ENCODE data around the gene SPAG6.

DNA sequence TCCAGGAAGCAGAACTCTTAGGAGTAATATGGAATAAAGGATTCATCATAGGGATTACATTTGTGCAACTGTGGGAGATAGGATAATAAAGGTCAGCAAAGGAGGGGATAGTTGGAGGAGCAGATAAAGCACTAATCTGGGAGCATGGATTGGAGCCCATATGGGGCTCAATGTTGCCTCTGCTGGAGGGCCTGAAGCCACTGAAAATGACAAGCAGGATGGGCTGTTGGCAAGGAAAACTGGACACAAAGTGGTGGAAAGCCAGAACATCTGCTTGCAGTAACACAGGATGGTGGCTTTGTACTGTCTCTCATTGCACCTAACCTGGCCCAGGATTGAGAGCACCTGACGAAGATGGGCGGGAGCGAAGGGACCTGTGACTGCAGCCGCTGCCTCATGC lies 44.1 kb upstream of the SPAG6 start:
- TF ChIP-seq CTCF (IDR thresholded peaks at IDR 0.05), result no peak
- TF ChIP-seq POLR2A (IDR thresholded peaks at IDR 0.05), result no peak

Data from uterus (tissue), 2 donors.